ENCODE data around the gene BCL2L2. TPM values are rescaled to one million over a fixed set of nuclear protein-coding genes. Genes with fewer than 3 reads are reported as not detected.

The BCL2L2 gene, protein sequence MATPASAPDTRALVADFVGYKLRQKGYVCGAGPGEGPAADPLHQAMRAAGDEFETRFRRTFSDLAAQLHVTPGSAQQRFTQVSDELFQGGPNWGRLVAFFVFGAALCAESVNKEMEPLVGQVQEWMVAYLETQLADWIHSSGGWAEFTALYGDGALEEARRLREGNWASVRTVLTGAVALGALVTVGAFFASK
- total RNA-seq = 15.3 and 22.5 TPM in 2 replicates

GRCh38 chr14:23306412-23307145, at the start of gene BCL2L2:
BCL2L2 (plus strand) TSS chr14:23306833; CDS start chr14:23307768, 935 bp downstream.

DNA sequence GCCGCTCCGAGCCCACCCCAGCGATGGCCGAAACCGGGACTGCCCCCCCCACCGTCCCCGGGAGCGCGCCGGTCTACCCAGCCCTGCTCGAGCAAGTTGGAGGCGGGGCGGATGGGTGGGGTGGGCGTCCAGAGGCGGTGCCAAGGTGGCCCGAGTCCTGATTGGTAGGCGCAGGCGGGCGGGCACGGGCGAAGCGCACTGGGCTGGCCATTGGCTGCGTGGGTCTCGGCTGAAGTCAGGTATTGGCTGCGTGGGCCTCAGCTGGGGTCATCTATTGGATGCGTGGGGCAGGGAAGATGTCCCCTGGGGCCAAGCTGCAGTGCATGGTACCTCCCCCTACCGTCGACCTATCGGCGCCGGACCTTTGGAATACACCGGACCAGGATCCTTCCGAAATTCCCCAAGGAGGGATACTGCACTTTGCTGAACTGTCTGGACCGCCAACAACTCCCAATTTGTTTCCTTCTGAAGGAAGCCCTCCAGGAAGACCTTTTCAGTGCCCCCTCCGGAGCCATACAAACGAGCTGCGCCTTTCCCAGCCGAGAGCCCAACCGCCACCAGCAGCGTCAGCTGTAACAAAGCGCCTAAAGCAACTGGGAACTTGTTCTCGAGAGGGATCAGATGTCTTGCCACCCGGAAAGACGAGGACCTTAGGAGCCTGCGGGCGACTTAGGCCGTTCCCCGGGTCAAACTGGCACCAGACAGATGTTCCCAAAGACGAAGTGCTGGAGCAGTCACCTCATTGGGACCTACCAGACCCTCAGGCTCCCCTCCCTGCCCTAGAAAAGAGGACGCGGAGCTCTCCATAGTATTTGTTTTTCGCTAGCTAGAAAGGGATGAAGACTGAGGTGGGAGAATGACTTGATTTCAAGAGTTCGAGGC, 20.4 kb upstream of the BCL2L2 start, which contains the start of gene HOMEZ:
TSS of gene HOMEZ (minus strand) at position 113 of the 882 bp plus-strand sequence. CDS start 180 bp downstream, outside the sequence.

GRCh38 chr14:23302290-23303225, 4.1 kb upstream of the BCL2L2 start, which contains the start of gene PPP1R3E:
PPP1R3E (minus strand) TSS chr14:23302859; CDS start chr14:23302576, 283 bp downstream.

DNA sequence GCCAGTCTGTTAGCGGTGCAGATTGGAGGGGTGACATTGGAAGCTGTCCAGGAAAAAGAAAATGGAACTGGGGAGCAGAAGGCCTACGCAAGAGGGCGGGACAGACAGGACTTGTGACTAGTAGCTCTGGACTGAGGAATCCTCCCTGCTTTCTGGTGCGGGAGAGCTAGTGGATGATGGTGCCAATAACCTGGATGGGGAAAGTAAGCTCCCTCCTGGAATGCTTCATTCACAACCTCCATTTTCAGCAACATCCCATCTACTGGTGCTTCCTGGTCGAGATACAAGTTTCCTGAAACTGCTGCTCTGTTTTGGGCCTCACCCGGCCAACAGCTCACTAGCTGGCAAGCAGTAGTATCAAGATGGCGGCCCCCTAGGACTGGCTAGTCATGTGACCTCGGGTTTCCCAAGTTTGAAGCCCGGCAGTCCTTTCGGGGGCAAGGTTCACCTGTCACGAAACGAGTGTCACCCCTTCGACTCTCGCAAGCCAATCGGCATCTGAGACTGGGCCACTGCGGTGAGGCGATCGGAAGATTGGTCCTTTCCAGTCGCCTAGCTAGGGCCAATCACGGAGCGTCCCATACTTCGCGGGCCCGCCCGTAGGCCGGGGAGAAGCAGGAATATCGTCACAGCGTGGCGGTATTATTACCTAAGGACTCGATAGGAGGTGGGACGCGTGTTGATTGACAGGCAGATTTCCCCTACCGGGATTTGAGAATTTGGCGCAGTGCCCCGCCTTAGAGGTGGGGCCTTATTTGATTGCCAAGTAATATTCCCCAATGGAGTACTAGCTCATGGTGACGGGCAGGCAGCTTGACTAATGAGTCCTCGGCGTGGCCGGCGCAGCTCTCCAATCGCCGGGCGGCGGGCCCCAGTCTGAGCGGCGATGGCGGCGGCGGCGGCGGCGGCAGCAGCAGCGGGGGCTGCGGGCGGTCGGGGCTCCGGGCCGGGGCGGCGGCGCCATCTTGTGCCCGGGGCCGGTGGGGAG, 14.2 kb downstream of the BCL2L2 start, which contains the start of gene PABPN1:
TSS of gene PABPN1 (plus strand) at position 874 of the 988 bp plus-strand sequence. CDS start at position 887, 13 bp downstream.

DNA sequence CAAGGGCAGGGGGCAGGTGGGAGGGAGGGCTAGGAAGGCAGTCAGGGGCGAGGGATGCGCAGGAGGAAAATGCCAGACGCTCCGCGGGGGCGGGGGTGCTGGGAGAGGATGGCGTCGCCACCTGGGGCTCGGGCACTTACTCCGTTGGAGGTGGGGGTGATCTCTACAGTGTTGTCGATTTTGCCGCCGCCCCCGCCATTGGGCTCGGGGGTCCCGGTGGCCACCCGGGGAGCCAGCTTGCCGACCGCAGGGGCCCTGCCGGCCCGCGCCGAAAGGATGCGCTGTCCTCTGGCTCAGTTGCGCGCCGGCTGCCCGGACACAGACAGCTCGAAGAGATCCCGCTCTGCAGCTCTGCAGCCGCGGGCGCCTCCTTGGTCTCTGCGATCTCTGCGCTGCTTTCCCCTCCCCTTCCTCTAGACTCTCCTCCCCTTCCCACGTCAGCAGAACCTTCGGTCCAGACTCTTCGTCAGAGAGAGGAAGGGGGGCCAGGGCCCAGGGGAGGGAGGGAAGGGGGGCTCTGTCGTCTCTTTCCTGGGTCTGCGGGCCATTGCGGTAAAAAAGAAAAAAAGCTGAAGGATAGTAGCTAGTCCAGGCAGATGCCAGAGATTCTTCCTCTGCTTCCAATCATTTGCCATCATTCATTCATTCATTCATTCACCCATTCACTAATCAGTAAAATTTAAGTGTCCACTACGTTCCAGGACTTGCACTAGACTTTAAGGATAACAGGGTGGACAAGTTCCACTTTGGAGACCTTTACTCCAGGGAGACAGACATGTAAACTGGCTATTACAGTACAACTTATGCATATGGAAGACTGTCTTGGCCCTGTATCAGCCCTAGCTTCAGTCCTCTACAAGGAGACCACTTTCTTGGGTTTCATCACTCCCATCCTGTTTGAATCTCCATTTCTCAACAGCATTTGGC, 46.1 kb downstream of the BCL2L2 start, which contains the start of gene SLC22A17:
TSS of gene SLC22A17 (minus strand) at position 382 of the 927 bp plus-strand sequence.

Other genes starting within 250 kb of the BCL2L2 start
- 0.54 and 0.69 TPM in 2 replicates for gene CDH24, start 249.3 kb upstream of the BCL2L2 start, total RNA-seq
- gene ACIN1, start 211.7 kb upstream of the BCL2L2 start, total RNA-seq = 44.0 and 56.1 TPM in 2 replicates
- 43.2 and 50.3 TPM in 2 replicates for gene C14orf119, start 211.3 kb upstream of the BCL2L2 start, total RNA-seq
- not detected in 2 replicates for gene CIROP, start 201.8 kb upstream of the BCL2L2 start, total RNA-seq
- not detected in 2 replicates for gene CEBPE, start 187.6 kb upstream of the BCL2L2 start, total RNA-seq
- gene SLC7A8, start 123.2 kb upstream of the BCL2L2 start, total RNA-seq = 0.11 and 3.1 TPM in 2 replicates
- gene RNF212B, start 68.9 kb upstream of the BCL2L2 start, total RNA-seq = not detected in 2 replicates
- gene HOMEZ, start 20.7 kb upstream of the BCL2L2 start, total RNA-seq = 3.3 and 3.9 TPM in 2 replicates
- gene PPP1R3E, start 4.0 kb upstream of the BCL2L2 start, total RNA-seq = 2.8 and 3.5 TPM in 2 replicates
- 81.5 and 81.7 TPM in 2 replicates for gene PABPN1, start 14.6 kb downstream of the BCL2L2 start, total RNA-seq
- 0.11 and 0.17 TPM in 2 replicates for gene SLC22A17, start 46.1 kb downstream of the BCL2L2 start, total RNA-seq
- not detected in 2 replicates for gene EFS, start 58.3 kb downstream of the BCL2L2 start, total RNA-seq
- gene IL25, start 66.0 kb downstream of the BCL2L2 start, total RNA-seq = not detected in 2 replicates
- not detected in 2 replicates for gene CMTM5, start 70.2 kb downstream of the BCL2L2 start, total RNA-seq
- not detected in 2 replicates for gene MYH6, start 101.4 kb downstream of the BCL2L2 start, total RNA-seq
- not detected in 2 replicates for gene MYH7, start 128.8 kb downstream of the BCL2L2 start, total RNA-seq
- gene NGDN, start 162.9 kb downstream of the BCL2L2 start, total RNA-seq = 43.6 and 49.0 TPM in 2 replicates
- gene ZFHX2, start 244.9 kb downstream of the BCL2L2 start, total RNA-seq = 0.09 and 0.11 TPM in 2 replicates
- 7.2 and 7.4 TPM in 2 replicates for gene THTPA, start 249.4 kb downstream of the BCL2L2 start, total RNA-seq

Measured in dermis lymphatic vessel endothelial cell (primary cell).